GM12801 (cell line): Measurements from ENCODE around the gene HS3ST6.

ENCODE experiments used
- TF ChIP-seq, protein P1 (sequence below): IDR thresholded peaks from one replicate; pipeline ENCODE4 v1.5.1; 2011; ENCODE audit warnings: control low read depth; ENCODE audit not compliant: insufficient read length; ENCODE audit errors: extremely low read depth

Gene HS3ST6

DNA sequence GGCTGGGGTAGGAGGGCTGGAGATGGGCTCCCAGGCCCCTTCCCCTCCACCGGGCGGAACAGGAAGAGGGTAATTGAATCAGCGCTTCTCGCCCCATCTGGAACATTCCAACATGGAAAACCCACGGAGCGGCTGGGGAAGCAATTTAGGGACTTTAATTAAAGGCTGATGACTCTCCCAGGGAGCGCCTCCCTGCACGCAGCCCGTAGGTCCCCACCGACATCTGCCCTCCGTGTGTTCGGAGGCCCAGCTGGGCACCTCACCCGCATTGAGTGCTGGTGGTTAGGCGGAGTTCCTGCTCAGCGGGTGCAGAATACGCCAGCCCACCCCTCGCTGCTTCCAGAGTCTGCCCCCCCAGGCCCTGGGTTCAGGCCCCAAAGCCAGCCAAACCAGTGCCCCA, 10.0 kb downstream of the HS3ST6 start:
- TF ChIP-seq, protein P1, sequence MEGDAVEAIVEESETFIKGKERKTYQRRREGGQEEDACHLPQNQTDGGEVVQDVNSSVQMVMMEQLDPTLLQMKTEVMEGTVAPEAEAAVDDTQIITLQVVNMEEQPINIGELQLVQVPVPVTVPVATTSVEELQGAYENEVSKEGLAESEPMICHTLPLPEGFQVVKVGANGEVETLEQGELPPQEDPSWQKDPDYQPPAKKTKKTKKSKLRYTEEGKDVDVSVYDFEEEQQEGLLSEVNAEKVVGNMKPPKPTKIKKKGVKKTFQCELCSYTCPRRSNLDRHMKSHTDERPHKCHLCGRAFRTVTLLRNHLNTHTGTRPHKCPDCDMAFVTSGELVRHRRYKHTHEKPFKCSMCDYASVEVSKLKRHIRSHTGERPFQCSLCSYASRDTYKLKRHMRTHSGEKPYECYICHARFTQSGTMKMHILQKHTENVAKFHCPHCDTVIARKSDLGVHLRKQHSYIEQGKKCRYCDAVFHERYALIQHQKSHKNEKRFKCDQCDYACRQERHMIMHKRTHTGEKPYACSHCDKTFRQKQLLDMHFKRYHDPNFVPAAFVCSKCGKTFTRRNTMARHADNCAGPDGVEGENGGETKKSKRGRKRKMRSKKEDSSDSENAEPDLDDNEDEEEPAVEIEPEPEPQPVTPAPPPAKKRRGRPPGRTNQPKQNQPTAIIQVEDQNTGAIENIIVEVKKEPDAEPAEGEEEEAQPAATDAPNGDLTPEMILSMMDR = no peak

DNA sequence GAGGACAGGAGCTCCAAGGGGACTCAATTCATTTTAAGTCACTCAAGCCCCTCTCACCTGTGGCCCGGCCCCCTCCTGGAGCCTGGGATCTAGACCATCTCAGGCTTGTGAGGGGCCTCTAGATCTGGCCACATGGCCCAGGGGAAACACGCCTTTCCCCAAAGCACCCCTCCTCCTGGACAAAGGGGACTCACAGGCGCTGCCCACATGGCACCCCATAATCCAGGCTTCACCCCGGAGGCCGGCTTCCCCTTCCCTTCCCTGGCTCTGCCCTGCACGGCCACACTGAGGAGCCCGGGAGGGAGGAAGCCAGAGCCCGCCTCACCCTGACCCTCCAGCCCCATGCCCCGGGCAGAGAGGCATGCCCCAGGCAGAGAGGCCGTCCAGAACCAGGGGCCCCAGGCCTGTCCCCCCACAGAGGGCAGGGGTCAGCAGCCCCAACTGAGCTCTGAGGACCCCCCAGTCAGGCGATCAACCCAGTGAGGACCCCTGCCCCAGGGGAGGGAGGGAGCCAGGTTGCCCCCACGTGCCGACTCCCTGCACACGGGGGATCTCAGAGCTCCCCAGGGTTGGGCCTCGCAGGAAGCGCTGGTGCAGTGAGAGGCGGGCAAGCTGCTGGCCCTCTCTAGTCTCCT, 10.9 kb downstream of the HS3ST6 start:
- TF ChIP-seq, protein P1 = no peak

- TF ChIP-seq, protein P1 = no peak
Observed at GRCh38 chr16:1906846-1907165, 11.4 kb downstream of the HS3ST6 start.

DNA sequence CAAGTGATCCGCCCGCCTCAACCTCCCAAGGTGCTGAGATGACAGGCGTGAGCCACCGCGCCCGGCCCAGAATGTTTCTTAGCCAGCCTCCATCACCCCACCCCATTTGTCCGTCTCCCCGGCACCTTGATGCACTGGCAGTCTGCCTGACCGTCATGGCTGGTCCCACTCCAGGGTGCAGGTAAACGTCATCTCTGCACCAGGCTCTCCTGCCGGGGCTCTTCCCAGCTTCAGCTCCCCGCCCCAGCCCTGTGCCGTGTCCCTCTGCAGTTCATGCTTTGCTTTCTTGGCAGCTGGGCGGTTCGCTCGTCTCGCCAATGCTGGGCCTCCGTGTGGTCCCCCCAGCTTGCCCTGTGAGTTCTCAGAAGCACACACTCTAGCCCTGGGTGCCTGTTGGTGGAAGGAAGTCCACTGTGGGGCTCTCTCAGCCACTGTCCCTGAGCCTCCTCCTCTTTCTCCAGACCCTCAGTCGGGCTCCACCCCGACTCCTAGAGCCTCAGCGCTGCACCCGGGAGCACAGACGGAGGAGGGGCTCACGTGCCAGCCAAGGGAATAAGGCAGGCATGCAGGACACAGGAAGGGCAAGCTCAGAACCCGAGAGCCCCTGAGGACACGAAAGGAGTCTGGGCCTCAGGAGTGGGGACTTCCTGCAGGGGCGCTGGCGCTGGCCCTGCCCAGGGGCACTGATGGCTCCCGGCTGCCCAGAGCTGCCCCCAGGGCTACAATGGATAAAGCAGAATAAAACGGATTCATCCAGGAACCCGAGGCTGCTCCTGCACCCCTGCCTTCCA, 12.0 kb downstream of the HS3ST6 start:
- TF ChIP-seq, protein P1 = no peak

DNA sequence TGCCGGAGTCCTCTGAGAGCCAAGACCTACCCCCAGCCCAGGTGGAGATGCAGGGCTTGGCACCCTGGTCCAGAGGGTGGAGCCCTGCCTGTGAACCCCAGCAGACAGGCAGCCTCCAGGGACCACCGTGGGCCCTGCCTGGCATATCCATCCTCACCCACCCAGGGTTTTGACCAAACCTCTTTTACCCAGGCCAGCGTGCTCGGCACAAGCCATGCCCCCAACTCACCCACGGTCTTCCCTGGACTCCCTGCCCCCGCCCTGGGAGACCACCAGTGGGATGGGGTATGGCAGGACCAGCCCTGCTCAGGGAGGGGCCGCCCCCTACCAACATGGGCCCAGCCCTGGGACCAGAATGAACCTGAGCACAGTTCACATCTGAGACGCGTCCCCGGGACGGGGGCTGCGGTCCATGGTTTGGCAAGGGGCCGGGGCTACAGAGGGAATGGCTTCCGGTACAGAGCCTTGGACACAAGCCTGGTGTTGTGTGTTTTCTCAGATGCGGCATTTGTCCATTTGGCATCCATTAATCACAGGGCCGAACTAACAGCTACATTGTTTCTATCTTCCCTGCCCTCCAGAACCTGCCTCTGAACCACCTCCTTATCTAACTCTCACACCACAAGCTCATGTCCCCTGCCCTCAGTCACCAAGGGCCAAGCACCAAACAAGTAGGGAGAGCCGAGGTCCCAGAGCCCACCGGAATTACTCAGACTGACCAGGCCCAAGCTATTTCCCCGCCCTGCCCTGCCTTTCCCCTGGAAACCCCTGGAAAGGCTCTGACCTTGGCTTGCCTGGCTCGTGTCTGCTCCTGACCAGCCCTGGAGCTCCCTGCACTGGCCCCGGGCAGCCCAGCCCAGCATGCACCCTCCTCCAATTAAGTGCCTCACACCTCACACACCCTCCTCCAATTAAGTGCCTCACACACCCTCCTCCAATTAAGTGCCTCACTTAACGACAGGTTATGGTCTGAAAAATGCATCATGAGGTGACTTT, 14.1 kb downstream of the HS3ST6 start:
- TF ChIP-seq, protein P1 = no peak

DNA sequence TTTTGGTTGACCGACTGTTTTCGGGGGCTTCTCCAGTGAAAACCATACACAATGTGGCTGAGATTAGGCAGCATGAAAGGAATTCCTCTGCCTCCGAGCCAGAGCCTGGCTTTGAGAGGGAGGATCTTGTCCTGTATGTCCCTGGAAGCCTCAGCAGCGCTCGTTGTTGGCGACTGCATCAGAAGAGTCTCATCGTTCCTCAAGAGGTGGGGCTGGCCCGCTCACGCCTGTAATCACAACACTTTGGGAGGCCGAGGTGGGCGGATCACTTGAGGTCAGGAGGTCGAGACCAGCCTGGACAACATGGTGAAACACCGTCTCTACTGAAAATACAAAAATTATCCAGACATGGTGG, 15.0 kb downstream of the HS3ST6 start:
- TF ChIP-seq, protein P1 = no peak
